Frontal cortex (tissue), 4 donors: ENCODE results near the gene TLE4. TPM values are rescaled to one million over a fixed set of nuclear protein-coding genes. Genes with fewer than 3 reads are reported as not detected.
"Not testable (repeated sequence)": the region's sequence is repeated elsewhere in the genome, so short reads cannot be mapped to it uniquely, and the experiment has no call there.

Source experiments
- DNase-seq, 2 donors: peaks; one replicate each; pipeline ENCODE4 v3.0.0; 2012; ENCODE audit warnings: low spot score in 2 of 2
- FAIRE-seq: peaks from 2 replicates; lab custom pipeline; 2012; peaks lifted over from hg19 to GRCh38; lab: Jason Lieb, UNC
- total RNA-seq: library from RNA; depleted of rRNA; stranded (reverse); fragments of >200 nt; gene quantifications from one replicate; pipeline ENCODE4 v1.2.3, GENCODE V29; 2014
- donor health status: control.
- donor health status: control.
- donor health status: control.

The TLE4 gene
- total RNA-seq, 1 donor from 2014 or later, result 65.2 TPM

DNA sequence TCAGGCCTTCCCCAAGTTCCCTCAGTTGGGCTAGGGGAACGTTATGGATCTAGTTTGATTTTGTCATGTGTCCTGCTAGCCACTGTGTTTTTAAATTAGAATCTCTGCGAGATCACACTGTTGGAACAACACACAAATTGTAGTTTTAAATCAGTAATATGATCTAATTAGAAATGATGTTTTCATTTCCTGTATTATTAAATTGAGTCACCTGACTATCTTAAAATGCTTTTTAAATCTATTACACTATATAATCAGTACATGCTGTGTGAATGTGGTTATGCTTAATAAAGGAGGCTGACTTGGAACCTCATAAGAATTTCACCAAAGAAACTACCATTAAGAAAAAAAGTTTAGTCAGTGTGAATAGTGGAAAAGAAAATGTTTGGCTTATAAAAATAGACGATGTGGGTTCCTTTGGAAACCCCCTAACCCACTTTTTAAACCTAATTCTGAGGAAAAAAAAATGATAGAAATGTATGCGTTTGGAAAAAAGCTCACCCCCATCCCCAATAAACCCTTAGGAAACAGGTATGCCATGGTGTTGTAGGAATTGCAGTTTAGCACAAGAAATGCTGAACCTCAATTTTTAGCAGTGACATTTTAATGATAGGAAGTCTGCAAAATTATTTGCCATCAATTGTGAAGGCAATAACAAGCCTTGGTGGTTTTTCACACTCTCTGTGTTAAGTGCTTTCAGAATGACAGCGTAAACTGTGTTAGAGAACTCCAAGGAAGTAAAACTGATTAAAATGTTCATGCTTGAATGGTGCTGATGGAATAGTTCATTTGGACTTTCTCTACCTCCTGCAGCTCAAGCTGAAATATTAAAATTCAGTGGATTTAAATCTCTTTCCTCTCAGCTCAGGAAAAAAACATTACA is 59.0 kb downstream of the TLE4 start:
- no peak for FAIRE-seq
- no peak for DNase-seq

DNA sequence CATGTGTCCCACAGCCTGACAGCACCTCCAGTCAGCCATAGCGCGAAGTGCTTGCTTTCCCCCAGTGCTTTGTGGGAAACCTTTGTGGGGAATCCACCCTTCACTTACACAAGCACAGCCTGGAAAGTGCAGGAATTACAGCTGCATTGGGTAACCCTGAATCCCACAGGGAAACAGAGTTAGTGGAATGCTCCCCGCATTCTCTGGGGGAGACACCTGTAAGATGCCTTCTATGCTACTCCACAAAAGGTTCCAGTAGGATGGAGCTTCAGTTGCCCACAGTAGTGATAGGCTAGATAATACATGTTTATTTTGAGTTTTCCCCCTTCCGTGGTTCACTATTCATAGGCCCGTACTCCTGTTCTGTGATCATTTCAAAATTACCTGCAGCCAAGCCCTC is 60.3 kb downstream of the TLE4 start:
- DNase-seq, result no peak
- FAIRE-seq, result no peak

DNA sequence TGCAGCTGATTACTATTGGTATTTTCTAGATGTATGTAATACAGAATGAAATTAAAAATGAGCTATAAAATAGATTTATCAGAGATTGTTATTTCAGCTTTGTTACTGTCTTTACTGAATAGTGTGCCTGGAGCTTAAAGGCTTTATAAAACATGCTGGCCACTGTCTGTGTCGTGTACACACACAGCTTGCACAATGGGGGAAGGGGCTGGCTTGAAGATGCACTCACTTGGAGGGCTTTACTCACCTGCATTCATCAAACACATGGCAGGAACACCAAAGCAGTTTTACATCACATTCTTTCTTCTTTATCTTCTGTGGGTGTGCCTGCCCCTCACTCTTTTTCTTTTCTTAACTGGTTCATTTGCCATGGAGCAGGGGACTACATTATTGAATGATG is 60.9 kb downstream of the TLE4 start:
- FAIRE-seq (no peak), DNase-seq (no peak)

DNA sequence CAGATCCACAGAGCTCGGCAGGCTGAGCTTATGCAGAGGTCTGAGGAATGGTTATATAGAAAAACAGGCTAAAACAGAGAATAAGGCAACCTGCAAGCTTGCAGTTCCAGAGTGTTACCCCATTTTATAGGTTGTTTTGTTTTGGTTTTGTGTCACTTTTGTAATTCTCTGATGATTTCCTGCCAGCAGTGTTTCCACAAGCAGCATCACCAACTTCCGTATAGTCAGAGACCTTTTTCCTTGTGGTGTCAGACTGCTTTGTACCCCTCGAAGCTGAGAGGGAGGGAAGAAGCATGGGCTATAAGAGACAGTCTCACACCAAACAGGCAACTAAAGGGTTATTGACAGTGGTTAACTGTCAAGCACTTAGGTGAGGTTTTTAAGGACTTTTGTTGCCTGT is 61.8 kb downstream of the TLE4 start:
- FAIRE-seq, result no peak
- DNase-seq, result no peak

DNA sequence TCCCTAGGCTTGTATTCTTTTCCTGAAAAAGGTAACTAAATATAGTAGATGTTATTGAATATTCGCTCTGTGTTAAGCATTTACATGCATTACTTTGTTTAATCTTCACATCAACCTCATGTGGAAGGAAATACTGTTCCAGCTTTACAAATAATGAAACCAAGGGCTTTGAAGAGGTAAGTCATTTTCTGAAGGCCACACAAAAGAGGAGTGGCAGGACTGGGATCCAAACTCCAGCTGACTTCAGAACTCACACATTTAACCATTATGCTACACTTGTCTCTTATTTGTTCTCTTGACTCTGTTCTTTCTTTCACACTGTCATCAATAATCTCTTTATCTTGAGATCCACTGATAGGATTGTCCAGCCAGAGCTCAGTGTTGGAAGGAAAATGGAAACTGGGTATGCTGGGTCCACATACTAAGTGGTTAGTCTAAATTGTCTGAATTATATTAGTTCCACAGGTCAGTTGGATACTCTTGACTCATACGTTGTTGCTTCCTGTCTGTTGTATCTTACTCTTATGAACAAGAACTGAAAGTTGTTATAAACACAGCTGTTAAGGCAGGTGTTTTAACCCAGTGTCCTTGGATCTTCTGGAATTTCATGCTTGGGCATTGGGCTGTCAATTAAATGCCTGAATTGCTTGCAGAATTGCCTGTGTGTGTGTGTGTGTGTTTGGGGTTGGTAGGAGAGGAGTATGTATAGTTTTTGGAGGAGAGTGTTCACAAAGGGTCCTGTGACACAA is 65.6 kb downstream of the TLE4 start:
- DNase-seq (no peak), FAIRE-seq (no peak)

DNA sequence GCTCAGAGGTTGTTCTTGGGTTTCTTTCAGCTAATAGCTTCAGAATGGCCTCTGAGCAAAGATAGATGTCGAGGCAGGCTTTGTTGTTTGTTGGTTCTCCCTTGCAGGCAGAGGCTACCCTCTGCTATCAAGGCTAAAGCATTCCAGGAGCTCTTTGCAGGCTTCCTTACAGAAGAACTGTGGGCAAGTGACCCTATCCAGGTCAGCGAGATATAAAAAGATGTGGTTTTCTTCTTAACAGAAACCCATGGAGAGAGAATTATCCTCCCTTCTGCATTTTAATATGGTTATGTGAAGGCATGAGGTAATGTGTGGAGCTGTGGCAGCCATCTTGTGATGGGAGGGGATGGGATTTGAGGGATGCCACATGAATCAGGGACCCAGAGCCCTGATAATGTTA is 67.0 kb downstream of the TLE4 start:
- FAIRE-seq (no peak), DNase-seq (no peak)

DNA sequence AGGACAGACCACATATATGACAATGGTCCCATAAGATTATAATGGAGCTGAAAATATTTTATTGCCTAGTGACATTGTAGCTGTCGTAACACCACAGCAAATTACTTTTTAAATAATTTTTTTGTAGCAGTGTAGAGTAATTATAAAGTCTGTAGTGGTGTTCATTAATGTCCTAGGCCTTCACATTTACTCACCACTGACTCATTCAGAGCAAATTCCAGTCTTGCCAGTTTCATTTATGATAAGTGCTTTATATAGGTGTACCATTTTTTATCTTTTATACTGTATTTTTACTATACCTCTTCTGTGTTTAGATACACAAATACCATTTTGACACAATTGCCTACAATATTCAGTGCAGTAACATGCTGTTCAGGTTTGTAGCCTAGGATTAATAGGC is 67.6 kb downstream of the TLE4 start:
- FAIRE-seq (no peak), DNase-seq (no peak)

DNA sequence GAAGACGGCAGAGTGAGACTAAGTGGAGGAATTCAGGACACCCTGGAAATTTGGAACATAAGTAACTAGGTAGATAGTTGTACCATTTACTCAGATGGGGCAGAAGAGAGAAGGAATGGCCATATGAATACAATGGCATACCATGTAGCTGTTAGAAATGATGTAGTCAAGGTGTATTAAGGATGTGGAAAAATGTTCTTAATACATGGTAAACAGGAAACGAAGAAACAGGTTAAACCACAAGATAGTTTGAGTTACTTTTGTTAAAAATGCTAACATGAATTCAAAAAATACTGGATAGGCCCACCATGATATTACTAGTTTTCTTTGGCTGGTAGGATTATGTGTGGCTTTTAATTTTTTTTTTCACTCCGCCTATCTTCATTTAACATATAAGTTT is 68.3 kb downstream of the TLE4 start:
- not testable (repeated sequence) for DNase-seq, FAIRE-seq

DNA sequence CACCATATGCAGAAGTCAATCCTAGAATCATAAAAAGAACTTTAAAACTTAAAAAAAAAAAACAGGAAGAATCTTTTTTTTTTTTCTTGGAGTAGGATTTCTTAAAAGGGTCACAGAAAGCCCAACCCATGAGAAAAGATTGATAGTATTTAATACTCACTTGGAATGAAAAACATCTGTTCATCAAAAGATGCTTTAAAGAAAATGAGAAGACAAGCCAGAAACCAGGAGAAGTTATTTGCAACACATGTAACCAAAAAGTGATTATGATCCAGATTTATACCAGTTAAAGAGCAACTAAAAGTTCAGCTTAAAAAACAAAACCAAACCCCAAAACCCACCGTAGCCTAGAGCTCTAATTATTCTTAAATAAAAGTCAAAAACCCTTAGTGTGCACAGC is 69.3 kb downstream of the TLE4 start:
- FAIRE-seq, result no peak
- no peak for DNase-seq

DNA sequence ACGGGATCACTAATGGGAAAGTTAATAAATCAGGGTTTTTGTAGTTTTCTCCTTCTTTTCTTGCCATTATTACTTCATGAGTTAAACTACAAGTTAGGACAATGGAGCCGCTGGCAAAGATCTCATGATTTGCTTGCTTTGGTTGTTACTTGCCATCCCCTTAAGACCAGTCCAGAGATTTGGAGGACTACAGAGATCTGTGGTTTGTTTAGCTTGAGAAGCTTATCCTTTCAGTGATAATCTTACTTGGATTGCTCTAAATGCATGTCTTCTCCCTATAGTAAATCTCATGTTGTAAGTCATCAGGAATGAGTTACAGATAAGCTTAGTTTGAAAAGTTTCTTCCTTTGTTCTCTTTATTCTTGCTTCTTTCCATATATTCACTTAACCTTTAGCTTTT is 70.9 kb downstream of the TLE4 start:
- FAIRE-seq, result no peak
- no peak for DNase-seq

DNA sequence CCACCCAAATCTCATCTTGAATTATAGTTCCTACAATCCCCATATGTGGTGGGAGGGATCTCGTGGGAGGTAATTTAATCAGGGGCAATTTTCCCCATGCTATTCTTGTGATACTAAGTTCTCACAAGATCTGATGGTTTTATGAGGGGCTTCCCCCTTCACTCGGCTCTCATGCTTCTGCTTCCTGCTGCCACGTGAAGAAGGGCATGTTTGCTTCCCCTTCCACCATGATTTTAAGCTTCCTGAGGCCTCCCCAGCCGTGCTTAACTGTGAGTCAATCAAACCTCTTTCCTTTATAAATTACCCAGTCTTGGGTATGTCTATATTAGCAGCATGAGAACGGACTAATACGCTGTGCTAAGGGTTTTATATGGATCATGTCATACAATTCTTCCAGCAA is 72.3 kb downstream of the TLE4 start:
- DNase-seq (no peak), FAIRE-seq (no peak)

DNA sequence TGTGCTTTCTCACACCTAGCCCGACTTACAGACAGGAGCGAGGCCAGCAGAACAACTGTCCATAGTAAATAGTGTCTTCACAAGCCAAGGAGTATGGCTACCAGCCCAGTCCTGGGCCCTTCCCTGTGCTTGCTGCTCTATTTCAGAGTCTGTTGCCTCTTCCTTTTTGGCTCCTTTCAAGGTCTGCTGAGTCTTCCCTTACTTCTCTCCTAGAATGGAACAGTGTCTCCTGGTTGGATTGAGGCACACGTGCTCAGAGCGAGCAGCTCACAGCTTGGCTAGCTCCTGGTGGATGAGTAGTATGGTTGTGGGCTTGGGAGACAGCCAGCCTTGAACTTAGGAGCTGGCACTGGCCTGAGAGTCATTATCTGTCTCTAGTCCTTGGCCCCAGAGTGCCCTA is 72.8 kb downstream of the TLE4 start:
- DNase-seq (no peak), FAIRE-seq (no peak)

DNA sequence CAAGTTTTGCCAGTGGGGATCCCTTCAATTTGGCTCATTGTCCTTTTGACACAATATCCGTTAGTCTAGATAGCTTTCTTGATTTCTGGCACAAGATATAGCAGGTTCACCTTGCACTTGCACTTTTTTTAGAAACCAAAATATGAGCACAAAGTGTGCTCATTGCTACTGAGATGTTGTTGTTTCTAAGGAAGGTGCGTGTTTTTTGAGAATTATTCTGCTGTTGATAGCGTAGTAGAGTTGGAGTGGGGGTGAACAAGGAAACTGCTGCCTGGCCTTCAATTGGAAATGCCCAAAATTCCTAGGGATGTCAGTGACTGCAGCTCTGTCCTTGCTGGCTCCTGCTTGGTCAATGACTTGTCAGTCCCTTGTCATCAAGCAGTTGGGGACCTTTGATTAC is 73.3 kb downstream of the TLE4 start:
- FAIRE-seq (no peak), DNase-seq (no peak)

DNA sequence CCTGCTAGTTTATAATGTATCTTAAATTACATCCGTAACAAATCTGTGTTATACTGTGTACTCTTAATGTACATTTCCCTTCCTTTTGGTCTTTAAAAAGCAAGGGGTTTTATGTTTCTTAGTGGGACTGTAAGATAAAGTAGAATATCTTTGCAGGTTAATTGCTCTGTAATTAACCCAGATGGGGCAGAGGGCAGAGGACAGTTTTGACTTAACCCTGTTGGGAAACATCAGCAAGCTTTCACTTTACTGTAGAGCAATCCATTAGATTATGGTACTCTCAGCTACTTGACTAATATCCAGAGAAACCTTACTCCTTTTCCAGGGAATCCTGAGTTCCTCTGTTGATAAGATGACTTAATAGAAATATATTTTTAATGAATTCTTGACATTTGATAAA is 74.3 kb downstream of the TLE4 start:
- DNase-seq (no peak), FAIRE-seq (no peak)

DNA sequence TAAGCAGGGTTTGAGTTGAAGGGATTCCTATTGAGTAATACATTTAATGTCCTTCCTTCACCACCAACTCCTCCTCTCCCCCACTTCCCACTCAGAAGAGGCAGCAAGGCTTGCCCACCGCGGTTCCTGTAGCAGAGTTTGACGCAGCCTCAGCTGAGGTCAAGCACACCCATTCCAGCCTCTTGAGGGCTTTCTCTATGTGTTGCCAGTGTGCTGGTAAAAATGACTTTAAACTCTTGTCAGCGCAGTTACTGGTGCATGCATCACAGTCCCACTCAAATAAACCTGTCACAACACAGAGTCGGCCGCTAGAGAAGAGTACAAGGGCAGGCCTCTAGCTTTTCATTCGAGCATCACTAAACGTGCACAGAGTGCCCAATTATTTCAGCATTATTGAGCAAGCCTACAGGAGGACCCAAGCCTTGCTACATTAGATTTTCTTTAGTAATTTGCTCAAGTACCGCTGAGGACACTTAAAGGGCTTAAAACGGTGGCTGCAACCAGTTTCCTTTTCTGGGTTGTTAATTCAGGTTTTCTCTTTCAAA is 79.6 kb downstream of the TLE4 start:
- FAIRE-seq, result no peak
- DNase-seq, result no peak

DNA sequence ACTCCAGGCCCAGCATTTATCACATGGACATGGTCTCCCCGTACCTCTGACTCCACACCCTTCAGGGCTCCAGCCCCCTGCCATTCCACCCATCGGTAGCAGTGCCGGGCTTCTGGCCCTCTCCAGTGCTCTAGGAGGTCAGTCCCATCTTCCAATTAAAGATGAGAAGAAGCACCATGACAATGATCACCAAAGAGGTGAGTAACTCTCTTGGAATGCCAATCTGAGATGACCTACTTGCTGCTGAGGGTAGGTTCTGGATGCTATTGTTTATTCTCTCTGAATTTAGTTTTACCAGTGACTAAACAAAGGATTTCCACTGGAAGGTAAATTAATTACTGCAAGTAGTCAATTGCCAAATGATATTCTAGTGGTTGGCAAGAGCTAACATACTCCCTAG is 80.8 kb downstream of the TLE4 start:
- DNase-seq, result no peak
- no peak for FAIRE-seq

DNA sequence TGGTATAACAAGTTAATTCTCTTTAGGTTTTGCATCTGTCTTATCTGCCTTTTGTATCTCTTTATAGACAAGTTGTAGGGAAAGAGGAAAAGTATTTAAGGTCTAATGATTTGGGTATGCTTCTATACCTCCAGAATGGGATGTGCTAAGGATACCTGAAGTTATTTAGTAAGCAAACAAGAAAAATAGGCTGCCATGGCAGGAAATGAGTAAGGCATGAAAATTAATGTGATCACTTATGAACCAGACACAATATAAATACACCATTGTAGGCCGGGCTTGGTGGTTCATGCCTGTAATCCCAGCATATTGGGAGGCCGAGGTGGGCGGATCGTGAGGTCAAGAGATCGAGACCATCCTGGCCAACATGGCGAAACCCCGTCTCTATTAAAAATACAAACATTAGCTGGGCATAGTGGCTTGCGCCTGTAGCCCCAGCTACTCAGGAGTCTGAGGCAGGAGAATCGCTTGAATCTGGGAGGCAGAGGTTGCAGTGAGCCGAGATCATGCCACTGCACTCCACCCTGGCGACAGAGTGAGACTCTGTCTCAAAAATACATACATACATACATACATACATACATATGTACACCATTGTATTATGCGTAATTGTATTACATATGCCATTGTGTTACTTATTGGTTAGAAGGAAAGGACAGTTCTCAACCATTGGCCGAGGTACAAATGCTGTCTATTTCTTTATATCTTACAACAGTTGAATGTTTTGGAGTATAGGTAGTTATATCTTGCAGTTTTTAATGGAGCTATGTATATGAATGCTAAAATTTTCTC is 83.0 kb downstream of the TLE4 start:
- not testable (repeated sequence) for DNase-seq, FAIRE-seq

DNA sequence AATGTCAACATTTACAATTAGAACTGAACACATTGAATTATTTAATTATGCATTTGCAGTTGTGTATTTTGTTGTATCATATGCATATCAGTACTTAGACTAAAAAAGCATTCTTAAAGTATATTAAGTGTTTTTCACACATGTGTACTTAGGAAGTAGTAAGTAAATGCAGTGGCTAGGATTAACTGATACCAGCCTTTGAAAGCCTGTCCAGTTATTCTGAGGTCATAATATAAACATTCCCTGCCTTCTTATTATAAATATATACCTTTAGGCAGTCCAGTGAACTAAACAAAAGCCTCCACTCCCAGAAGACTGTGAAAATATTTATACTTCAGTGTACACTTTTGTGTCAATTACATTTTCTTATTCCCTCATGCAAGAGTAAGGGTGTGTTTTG is 83.8 kb downstream of the TLE4 start:
- DNase-seq (no peak), FAIRE-seq (no peak)

DNA sequence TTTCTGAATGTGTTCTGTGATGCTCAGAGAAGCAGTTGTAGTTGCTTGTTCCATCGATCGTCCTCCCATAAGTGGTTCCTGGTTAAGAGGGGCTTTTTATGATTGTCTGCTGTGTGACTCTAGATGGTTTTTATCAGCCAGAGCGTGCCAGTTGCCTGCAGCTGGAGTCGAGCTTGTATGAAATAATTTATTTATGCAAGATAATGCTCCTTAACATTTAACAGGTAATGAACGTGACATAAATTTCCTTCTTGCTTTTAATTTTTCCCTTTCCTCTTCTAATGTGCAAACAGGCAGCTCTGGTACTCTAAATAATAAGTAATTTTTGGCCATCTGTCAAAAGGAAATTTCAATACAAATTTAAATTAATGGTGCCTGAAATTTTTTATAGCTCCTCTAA is 84.4 kb downstream of the TLE4 start:
- FAIRE-seq, result no peak
- DNase-seq, result no peak

DNA sequence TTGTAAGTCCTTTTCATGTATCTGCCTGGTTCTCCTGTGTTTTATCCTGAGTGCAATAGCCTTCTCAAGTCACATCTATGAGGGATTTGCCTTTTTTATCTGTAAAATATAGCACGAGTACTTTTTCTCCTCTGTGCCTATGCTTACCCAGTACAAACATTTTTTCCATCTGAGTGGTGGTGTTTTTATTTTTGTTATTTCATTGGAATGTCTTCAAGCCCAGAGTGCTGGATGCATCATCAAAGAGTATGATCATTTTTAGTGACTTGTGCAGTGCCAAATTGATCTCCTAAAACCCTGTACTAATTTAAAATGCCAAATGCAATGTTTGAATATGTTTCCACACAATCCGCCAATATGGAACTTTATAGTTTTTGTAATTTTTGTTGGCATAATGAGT is 86.1 kb downstream of the TLE4 start:
- DNase-seq, result no peak
- no peak for FAIRE-seq
